Stimulated activated CD8-positive, alpha-beta memory T cell treated with anti-CD3 and anti-CD28 coated beads, Interleukin-7, amount 100 ng/mL, for 24 hours (primary cell): ENCODE results near the gene RNF39.
"Not testable (repeated sequence)": the region's sequence is repeated elsewhere in the genome, so short reads cannot be mapped to it uniquely, and the experiment has no call there.

Source experiments
- DNase-seq: peaks from one replicate; pipeline ENCODE4 v3.0.0-alpha.2; 2020; ENCODE audit warnings: low read depth

The RNF39 gene

DNA sequence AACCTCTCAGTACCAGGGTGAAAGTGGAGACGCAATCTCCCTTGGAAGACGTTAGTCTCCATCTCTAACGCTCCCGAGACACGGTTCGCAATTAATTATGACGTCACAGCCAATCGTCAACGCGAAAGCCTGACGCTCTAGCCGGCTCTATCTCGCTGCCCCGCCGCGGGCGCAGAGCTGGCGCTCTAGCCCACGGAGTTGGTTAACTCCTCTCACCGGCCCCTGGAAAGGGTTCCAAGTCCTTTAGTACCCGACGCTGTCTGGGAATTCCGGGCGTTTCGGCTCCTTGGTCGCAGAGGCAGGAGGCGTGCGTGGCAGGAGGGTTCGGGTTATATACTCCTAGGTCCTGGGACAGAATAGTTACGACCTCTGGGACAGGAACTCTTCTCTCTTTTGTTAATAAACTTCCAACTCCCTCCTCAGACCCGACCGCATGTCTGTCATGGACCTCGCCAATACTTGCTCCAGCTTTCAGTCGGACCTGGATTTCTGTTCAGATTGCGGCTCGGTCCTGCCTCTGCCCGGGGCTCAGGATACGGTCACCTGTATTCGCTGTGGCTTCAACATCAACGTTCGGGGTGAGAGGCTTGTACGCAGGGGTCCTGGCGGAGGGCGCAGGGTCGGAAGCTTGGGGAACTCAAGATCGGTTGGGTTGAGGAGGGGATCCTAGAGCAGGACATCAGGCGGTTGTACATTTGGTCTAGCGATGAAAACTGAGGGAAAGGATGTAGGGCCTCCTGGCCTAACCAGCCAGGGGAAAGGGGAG, 14.3 kb downstream of the RNF39 start, which contains the start of gene POLR1H:
Gene POLR1H, plus strand, starts transcription at position 174 of the 766 bp plus-strand sequence. Its CDS starts 260 bp downstream, at position 434.
- peak; percentile 66 for DNase-seq

DNA sequence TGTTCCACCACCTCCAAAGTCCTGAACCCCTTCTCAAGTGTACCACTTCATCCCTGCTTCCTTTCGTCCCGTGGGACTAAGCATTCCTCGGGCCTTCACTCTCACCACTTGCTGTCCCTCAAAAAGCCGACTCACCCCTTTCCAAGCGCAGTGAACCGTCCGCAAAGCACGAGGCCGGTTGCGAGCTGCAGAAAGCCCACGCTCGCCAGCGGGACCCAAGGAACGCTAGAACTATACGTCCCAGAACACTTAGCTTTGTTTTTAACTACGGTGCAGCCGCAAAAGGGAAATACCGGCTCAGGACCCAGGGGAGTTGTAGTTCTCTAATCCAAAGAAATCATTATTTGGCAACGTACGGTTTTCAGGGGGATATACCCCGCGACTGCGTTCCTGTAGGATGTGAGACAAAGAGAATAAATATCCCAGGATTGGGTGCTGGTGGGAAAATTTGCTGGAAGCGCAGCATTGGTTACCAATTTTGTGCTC, 14.9 kb downstream of the RNF39 start:
- DNase-seq, result no peak

DNA sequence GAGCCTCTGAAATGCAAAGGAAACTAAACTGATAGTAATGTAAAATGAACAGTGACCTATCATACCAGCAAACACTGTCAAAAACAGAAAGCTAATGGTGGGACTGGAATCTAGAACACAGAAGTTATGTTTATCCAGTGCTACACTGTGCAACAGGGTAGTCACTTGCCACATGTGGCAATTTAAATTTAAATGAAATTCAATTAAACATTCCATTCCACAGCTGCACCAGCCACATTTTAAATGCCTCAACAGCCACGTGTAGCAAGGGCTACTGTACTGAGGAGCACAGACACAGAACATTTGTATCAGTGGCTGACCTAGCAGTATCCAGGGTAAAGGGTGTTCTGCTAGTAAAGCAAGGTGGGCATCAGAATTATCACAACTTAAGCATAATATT, 20.1 kb downstream of the RNF39 start:
- no peak for DNase-seq

DNA sequence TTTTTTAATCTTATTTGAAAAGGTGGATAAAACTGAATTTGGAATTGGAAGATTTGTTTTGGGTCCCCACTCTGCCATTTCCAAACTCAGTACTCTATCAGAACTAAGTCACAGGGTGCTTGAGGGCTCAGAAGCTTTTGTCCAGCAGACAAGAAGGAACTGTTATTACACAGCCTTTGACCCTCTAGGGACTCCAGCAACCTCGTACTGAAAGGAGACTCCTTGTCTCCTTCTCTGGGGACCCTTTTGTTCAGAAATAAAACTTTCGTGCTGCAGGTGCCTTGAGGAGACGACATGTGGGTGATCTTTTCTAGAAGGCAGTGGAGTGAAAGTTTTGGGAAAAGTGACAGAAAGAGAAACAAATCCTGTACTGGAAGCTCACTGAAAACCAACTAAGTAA, 21.9 kb downstream of the RNF39 start:
- no peak for DNase-seq

DNA sequence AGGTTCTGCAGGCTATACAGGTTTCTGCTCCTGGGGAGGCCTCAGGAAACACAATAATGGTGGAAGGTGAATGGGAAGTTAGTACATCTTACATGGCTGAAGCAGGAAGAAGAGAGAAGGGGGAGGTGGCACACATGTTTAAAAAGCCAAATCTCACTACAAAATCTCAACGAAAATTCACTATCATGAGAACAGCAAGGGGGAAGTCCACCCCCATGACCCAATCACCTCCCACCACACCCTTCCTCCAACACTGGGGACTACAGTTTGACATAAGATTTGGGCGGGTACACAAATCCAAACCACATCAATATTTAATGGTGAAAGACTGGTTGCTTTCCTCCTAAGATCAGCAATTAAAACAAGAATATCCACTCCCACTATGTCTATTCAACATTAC, 28.3 kb downstream of the RNF39 start:
- DNase-seq, result no peak

DNA sequence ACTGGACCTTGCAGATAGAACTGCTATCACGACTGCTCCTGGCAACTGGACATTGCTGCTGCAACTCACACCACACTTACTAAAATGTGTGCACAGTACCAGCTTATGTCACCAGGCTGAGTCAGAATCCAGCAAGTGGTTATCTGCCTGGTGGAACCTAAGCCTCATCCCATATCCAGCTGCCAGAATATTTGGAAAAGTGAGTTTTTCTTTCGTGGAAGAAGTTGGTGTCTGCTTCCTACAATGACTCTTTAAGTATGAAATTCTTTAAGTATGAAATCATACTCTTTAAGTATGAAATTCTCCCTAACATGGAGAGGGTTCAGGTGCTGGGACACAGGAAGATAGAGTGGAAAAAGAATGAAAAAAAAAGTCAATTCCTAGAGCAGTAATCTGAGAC, 30.9 kb downstream of the RNF39 start:
- no peak for DNase-seq

DNA sequence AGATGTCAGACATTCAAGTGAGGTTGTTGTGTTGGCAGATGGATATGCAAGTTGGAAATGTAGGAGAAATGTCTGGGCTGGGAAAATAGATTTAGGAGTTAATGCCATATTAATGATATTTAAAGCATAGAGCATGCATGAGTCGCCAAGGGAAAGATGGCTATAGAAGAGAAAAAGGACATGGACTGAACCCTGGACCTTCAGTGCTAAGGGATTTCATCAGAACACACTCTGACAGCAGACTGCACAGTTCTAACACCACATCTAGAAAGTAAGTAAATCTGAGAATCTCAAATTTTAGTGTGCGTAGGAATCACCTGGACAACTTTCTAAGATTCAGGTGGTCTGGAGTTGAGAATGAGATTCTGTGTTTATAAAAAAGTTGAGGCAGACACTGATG, 31.8 kb downstream of the RNF39 start:
- DNase-seq, result no peak

DNA sequence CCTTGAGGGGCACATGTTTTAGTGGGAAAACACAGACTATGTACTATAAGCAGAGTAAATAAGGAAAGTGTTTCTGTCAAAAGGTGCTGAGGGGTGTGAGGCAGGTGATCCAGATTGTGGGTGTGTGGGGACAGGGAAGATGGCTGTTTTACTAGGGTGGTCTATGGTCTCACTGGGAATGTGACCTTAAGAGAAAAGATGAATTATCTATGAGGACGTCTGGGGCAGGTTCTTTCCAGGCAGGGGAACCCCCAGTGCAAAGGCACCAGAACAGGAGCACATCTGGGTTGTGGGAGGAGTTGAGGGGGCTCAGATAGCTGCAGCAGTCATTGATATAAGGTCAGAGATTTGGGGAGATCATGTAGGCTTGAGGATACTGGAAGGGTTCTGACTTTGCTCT, 32.7 kb downstream of the RNF39 start:
- DNase-seq, result no peak

DNA sequence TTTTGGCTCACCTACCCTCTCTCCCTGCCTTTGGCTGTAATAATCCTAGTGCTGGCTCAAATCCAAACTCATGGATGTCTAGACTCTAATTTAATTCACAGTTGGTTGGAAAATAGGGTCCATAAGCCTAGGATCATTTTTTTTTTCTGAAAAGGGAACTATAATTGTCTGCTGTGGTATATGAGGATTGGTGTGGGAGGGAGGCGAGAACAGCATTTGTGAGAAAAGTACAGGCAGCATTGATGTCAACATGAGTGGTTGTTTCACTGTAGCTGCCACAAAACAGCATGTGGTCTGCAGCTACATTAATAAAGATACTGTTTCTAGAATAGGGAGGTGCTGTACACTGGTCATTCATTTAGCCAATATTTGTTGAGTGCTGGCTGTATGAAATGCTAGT, 33.1 kb downstream of the RNF39 start:
- no peak for DNase-seq

DNA sequence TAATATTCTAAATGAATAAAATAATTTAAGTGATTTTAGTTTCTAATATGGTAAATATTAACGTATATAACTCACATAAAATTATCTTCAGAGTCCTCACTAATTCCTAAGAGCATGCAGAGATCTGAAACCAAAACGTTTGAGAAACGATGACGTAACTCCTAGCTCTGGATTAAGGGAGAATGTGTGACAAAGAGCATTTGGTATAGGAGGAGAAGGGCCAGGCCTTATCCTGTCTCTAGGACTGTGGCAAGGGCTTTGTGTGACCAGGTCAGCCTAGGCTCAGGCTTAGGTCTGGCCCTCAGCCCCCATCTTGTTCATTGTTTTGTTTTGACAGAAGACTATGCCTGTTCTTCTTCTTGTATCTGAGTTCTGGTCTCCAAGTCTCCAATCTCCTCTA, 33.7 kb downstream of the RNF39 start:
- DNase-seq, result no peak

DNA sequence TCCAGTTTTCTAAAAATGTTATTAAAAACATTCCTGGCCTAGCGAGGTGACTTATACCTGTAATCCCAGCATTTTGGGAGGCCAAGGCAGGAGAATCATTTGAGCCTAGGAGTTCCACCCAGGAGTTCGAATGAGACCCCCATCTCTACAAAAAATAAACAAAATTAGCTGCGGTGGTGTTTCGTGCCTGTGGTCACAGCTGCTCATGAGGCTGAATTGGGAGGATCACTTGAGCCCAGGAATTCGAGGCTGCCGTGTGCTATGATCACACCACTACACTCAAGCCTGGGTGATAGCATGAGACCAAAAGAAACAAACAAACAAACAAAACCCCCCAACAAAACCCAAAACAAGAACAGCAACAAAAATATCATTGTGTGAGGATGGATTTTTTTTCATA, 34.3 kb downstream of the RNF39 start:
- no peak for DNase-seq

DNA sequence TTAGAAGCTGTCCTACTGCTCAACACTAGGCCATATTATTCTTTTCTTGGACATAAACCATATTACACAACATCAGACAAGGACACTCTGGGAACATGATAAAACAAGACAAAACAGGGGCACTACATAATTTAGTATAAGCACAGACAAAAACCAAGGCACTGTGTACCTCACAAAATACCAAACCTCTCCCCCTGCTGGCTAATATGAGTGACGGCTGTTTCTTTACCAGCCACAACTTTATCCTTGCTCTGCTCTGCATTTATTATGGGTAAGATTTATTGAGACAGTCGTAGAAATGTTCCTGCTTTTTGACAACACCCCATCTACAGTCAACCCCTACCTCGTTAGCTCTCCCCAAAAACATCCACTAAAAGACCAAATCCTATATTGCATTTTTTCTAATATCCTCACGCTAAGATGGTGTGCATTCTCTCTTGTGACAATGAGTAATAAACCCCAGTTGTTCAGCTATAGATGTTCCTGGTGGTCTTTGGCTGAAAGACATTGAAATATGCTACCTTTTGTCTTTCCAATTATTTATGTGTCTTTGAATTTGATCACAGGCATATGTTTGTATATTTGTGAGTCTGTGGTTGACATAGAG, 38.3 kb downstream of the RNF39 start:
- no peak for DNase-seq

DNA sequence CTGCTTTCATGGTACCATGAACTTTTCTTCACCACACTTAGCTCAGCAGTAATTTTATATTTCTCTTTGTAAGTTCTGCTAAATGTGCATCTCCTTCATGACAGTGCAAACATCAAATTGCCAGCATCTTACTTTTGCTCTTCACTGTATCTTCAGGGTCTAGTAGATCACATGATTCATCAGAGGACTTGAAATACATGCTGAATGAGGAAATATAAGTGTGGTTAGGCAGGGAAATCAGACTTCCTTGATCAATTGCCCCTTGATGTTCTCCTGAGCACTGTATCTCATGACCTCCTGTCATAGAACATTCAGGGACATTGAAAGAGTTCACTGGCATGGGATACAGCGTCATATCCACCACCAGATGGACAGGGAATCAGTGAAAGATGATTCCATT, 39.8 kb downstream of the RNF39 start:
- no peak for DNase-seq

DNA sequence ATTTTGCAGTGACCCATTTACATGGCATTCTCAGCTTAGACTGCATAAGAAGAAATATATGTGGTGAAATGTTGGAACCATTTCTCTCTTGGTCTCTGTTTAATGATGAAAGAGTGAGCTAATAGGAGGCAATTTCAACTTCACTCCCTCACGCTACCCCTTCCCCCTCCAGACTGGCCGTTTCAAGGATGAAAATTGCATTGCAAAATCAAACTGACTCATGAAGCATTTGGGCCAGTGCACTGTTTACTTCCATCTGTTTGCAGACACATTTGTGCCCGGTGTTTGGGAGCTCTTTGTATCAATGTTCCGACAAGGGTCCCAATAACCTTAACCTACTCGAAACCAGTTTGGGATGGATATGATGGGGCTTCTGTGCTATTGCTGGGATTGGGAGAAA, 42.1 kb downstream of the RNF39 start:
- DNase-seq, result not testable (repeated sequence)

DNA sequence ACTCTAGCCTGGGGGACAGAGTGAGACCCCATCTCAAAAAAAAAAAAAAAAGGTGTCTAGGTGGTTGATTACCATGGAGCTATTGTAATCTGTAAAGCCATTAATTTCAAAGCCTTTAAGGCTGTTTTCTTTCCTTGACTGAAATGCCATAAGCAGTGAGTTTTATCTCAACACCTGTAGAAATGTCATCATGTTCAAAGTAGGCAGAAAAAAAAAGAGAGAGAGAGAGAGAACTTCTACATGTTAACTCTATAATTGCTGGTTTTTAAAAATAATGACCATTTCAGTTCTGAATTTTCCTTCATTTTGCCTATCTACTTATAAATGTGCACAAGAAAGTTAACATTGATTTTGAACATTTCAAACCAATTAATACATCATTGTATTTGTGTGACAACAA, 44.2 kb downstream of the RNF39 start:
- no peak for DNase-seq

DNA sequence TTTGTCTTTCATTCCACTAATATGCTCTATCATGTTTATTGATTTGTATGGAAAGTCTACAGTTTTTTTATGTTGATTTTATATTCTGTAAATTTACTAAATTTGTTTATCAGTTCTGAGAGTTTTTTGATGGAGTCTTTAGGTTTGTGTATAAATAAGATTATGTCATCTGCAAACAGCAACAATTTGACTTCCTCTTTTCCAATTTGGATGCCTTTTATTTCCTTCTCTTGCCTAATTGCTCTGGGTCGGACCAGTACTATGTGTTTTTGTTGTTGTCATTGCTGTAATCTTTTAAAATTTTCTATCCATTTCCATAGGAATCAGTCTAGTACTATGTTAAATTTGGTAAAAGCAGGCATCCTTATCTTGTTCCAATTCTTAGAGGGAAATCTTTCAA, 46.0 kb downstream of the RNF39 start:
- no peak for DNase-seq

DNA sequence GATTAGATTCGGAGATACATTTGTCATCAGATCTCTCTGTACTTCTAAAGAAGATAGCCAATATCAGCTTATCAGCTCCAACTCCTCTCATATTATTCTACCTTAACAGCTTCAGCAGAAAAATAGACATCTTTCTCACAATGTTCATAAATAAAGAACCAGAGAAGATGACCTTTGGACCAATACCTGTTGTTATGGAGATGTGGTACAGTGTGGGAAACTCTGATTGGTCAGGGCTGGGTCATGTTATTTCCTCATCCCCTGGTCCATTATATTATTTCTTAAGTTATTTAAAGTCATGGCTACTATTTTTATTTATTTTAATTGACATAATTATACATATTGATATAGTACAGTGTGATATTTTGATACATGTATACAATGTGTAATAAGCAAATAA, 50.4 kb downstream of the RNF39 start:
- no peak for DNase-seq

DNA sequence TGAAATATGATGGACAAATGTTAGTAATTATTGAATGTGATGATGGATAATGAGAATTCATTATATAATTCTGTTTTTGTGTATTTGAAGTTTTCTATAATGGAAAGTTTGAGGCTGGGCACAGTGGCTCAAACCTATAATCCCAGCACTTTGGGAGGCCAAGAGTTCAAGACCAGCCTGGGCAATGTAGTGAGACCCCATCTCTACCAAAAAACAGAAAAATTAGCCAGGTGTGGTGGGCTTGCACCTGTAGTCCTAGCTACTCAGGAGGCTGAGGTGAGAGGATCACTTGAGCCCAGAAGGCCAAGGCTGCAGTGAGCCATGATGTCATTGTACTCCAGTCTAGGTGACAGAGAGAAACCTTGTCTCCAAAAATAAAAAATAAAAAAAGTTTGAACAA, 52.9 kb downstream of the RNF39 start:
- DNase-seq, result not testable (repeated sequence)

DNA sequence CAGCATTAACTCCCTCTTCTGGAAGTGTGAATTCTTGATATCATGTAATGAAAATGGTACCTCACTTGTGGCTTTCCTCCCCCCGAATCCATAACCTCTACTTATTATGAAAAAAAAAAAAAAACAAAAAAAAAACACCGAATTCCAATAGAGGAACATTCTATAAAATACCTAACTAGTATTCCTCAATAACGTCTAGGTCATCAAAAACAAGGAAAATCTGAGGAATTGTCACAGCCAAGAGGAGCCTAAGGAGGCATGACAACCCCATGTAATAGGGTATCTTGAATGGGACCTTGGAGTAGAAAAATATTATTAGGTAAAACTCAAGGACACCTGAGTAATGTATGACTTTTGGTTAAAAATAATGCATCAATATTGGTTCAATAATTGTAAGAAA, 53.4 kb downstream of the RNF39 start:
- no peak for DNase-seq

DNA sequence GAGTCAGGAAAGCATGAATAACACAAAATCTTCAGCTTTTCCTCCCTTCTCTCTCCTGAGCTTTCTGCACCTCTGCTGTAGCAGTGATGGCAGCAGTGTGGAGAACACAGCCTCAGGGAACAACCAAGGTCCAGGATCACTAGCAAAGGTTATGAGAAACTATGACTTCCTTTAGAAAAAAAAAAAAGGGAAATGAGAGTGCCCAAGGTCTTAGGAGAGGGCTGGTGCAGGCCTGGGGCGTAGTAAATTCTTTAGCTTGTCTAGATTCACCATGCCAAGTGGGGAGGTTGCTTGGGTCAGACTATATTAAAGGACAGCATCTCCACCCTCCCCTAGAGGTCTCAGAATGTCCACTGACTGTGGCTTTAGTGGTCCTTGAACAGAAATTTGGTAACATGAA, 54.9 kb downstream of the RNF39 start:
- no peak for DNase-seq
